Hematopoietic multipotent progenitor cell (in vitro differentiated cells): ENCODE measurements around the gene ASTN2. TPM values are rescaled to one million over a fixed set of nuclear protein-coding genes. Genes with fewer than 3 reads are reported as not detected.
A peak's percentile ranks its signal among the peaks of the same experiment; 100 is the strongest.

Experiments used
- DNase-seq, 3 donors: peaks; one replicate each; pipeline ENCODE4 v3.0.0-alpha.2; 2011 to 2015; ENCODE audit warnings: low read depth in 2 of 3, low spot score in 2 of 3
- total RNA-seq: library from RNA; depleted of rRNA; stranded (reverse); fragments of >200 nt; gene quantifications from one replicate; pipeline ENCODE4 v1.2.3, GENCODE V29; 2012

The ASTN2 gene
- total RNA-seq, 1 donor: 1.3 TPM

DNA sequence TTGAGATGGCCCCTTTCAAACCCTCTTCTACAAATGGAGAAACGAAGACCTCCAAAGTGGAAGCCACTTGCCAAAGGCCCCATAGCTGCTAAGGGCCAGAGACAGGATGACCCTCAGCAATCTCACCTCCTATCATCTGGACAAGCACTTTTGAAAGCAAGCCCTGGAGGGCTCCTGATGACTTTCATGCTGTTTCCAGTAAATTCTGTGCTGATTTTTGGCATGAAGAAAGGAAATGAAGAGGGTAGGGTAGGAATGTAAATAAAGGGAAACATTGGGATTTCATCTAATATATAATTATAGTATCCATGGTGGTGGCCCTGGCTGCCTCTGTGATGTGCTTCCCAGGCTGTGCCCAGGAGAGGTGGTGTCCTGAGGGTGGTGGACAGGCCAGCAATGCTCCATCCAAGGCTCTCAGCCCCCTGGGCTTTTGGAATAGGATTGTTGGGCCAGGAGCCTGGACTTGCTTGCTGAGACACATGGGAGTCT lies 935.8 kb downstream of the ASTN2 start:
- no peak for DNase-seq

DNA sequence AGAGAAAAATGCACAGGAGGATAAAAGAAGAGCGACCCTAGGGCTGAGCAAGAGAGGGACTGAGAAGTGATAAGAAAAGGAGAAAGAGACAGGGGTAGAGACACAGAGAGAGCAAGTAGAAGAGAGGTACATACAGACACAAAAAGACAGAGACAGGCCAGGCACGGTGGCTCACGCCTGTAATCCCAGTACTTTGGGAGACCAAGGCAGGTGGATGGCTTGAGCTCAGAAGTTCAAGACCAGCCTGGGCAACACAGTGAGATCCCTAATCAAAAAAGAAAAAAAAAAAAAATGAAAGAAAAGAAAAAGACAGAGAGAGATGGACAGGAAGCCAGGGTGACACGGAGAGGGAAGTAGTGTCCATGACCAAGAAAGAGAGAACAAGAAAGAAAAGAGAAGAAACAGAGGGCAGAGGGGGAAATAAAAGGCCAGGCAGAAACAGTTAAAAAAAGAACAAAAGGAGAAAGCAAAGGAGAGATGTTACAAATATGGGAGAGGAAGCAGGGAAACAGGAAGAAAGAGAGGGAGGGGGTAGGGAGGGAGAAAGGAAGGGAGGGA lies 937.2 kb downstream of the ASTN2 start:
- DNase-seq: no peak

GRCh38 chr9:116476935-116477381 lies 937.9 kb downstream of the ASTN2 start:
- no peak for DNase-seq

- no peak for DNase-seq
These were observed 938.9 kb downstream of the ASTN2 start for GRCh38 chr9:116476002-116476401.

DNA sequence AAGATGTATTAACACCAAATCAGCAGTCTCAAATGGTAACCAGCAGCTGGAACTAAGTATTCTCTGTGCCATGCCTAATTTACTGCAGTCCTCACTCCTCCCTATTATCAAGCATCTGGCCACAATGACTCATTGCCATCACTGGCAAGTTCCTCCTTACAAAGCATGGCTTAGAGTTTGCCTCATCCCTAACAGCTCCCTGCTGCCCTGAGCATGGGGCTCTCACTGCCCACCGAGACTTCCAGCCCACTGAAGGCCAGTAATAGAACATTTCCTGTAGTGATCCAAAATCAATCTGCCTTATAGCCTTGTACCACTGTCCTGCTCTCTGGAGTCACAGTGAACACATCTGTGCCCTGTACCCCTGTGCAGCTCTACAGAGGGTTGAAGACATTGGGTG lies 939.7 kb downstream of the ASTN2 start:
- no peak for DNase-seq

GRCh38 chr9:116471944-116472506 lies 942.8 kb downstream of the ASTN2 start:
- no peak for DNase-seq

GRCh38 chr9:116471093-116471906 lies 943.6 kb downstream of the ASTN2 start:
- no peak for DNase-seq

DNA sequence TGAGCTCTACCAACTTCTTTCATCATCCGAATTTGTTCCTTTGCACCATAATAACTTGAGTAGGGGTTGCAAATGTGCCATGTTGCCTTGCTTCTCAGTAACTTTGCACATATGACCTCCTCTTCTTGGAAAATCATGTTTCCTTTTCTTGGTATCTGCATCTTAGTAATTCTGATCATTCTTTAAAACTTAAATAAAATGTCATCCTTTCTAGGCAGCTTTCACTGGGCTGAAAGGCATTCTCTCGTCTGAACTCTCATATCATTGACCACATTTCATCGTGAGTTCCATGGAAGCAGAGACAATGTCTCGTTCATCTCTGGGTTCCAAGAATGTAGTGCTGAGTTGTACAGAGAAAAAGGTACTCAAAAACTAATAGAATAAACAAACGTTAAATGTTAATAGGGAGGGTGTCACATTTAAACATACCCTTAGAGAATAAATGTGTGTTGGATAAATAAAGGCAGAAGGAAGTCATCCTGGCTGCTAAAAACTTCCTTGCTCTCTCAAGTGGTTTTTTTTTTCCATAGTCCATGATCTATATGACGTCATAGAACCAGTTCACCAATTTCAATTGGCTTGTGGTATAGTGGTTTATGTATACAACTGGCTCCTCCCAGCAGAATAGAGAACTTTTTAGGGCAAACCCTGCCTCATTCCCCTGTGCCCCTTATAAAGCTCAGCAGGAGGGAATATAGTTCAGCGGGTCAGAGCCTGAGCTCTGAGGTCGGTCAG lies 945.9 kb downstream of the ASTN2 start:
- DNase-seq: no peak

- DNase-seq: no peak
These were observed 946.5 kb downstream of the ASTN2 start for GRCh38 chr9:116468369-116468768.

DNA sequence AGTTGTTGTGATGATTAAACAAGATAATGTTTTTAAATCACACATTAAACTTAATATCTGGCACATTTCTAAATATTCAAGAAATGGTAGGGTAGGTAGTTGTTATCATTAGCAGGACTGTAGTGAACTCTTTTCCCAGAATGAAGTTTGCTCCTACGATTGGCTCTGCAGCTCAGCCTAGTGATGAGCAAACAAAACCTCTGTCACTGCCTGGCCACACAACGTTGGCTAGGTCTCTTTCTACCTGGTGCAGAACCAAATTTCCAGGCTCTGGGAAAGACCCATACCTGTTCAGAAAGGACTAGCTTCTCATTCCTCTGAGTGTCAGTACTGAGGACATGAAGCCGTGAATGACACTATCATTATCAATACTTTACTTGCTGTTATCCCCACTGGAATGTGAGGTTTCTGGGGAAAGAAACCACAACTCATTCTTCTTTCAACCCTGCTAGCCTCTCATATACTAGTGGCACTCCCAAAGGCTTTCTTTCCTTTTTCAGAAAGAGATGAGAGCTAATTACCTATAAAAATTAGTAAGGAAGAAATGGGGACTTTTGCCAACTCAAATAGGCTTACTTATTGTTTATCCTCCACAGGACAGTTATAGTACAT lies 947.0 kb downstream of the ASTN2 start:
- DNase-seq: no peak

DNA sequence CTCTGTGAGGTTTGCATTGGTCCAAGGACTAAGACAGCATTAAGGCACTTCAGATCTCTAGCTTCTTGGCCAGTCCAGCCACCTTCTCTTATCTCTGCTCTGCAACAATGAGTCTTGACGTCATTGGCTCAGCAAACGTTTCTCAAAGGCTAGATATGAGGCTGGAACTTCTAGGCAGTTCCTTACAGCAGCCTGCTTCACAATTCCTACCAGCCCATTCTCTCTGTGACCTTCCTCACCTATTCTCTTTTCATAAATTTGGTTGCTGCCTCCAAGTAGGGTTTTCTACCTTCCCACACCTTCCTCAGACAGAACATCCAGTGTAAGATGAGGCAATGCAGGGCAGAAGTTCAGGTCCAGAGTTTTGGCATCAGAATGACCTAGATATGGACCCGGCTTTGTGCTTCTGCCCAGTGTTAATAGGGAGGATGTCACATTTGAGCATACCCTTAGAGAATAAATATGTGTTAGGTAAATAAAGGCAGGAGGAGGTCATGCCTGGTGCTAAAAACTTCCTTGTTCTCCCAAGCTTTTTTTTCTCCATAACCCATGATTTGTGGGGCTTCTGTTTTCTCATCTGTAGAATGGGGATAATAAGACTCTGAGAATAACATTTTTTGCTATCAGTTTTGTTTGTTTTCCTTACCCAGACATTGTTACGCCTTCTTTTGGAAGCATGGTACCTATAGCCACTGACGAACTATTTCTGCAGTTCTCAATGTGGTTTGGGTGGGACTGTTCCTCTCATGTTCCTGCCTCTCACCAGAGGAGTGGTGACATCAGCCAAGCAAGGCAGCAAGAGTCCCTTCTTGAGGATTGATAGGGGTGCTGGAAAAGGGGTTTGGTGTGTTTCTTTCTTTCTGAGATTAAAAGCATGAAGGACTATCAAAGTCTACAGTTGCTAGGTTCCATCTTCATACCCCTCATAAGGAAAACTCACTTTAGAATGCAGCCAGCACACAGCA lies 948.3 kb downstream of the ASTN2 start:
- no peak for DNase-seq

DNA sequence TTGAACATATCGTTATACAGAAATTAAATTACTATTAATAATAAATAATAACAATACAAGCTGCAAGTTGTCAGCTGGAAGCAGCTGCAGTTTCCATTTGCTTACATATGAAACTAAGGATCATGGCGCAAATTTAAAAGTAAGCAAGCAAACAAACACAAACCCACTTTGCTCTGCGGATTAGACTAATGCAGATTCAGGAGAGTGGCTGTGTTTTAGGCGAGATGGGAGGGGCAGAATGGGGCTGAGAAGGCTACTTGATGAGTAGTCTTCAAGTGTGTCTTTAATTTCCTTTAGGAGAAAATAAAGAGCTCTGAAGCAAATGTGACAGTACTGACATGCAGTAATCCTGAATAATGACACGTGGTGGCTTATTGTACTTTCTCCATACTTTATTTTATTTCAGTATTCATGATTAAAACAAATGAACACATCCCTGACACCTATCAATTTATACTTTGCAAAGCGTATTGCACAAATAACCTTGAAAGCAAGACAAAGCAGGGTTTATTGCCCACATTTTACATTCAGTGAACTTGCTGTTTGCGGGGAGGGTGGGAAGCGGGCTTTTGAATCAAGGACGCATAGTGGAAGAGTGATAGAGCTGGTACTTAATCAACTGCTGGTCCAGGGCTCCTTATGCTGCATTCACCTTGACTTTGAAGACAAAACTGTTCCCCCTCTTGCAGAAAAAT lies 949.1 kb downstream of the ASTN2 start:
- no peak for DNase-seq

DNA sequence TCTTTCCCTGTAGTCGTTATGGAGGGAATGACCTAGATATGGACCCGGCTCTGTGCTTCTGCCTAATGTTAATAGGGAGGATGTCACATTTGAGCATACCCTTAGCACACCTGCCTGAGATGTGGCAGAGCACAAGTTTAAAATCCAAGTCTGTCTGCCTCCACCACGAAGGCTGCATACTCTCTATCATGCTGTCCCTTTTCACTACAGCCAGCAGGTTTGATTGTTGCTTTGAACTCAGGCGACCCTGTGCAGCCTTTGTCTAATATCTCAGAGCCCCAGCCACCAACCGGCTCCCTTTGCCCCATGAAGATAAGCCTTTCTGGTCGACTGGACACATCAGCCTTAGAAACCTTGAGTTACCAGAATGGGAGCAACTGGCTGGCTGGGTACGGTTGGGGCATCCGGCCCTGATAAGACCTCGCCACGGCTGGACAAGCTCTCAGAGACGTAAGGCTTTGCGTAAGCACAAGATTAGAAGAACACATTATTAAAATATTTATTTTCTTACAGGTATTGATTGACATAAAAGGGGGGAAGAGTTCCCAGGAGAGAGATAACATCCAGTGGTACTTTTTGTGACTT lies 949.8 kb downstream of the ASTN2 start:
- peak in 2 of 3 donors; percentile 35 for DNase-seq

- DNase-seq: no peak
These were observed 950.4 kb downstream of the ASTN2 start for GRCh38 chr9:116464423-116464822.

- no peak for DNase-seq
These were observed 953.2 kb downstream of the ASTN2 start for GRCh38 chr9:116461632-116462031.

- no peak for DNase-seq
These were observed 954.8 kb downstream of the ASTN2 start for GRCh38 chr9:116460026-116460425.

- DNase-seq: no peak
These were observed 955.3 kb downstream of the ASTN2 start for GRCh38 chr9:116459576-116459975.

GRCh38 chr9:116456490-116457088 lies 958.3 kb downstream of the ASTN2 start:
- DNase-seq: no peak
